Cerebellar nuclear complex (tissue), 1 donor: ENCODE data around the gene PXN.
"Not testable (repeated sequence)": the region's sequence is repeated elsewhere in the genome, so short reads cannot be mapped to it uniquely, and the experiment has no call there.

ENCODE experiments used
- DNase-seq, 2 experiments: peaks; one replicate each; lab custom pipeline; 2025; lab: John Stamatoyannopoulos, UW

Gene PXN

GRCh38 chr12:120225852-120226640 lies 39.5 kb downstream of the PXN start:
- DNase-seq, result no peak

- DNase-seq, result no peak
Observed at GRCh38 chr12:120225200-120225558, 40.4 kb downstream of the PXN start.

GRCh38 chr12:120224304-120225199 lies 41.0 kb downstream of the PXN start:
- DNase-seq, result no peak

GRCh38 chr12:120223458-120224303 lies 41.8 kb downstream of the PXN start:
- DNase-seq, result no peak

GRCh38 chr12:120222288-120222832 lies 43.2 kb downstream of the PXN start:
- no peak for DNase-seq

GRCh38 chr12:120221576-120221900 lies 44.0 kb downstream of the PXN start:
- no peak for DNase-seq

- no peak for DNase-seq
Observed at GRCh38 chr12:120220838-120221575, 44.5 kb downstream of the PXN start.

GRCh38 chr12:120218680-120219606 lies 46.6 kb downstream of the PXN start:
- no peak for DNase-seq

- DNase-seq, result no peak
Observed at GRCh38 chr12:120216742-120217605, 48.6 kb downstream of the PXN start.

GRCh38 chr12:120215766-120216735 lies 49.5 kb downstream of the PXN start:
- no peak for DNase-seq

GRCh38 chr12:120215357-120215735 lies 50.2 kb downstream of the PXN start:
- DNase-seq, result no peak

- DNase-seq, result no peak
Observed at GRCh38 chr12:120214626-120215356, 50.7 kb downstream of the PXN start.

- DNase-seq, result no peak
Observed at GRCh38 chr12:120213758-120214157, 51.8 kb downstream of the PXN start.

- not testable (repeated sequence) for DNase-seq
Observed at GRCh38 chr12:120213182-120213581, 52.3 kb downstream of the PXN start.

GRCh38 chr12:120212301-120212700 lies 53.2 kb downstream of the PXN start:
- DNase-seq, result no peak

GRCh38 chr12:120211904-120212283 lies 53.6 kb downstream of the PXN start:
- no peak for DNase-seq

GRCh38 chr12:120211243-120211903 lies 54.2 kb downstream of the PXN start:
- DNase-seq, result no peak
